A673 (cell line): ENCODE data around the gene CHAMP1. TPM values are rescaled to one million over a fixed set of nuclear protein-coding genes. Genes with fewer than 3 reads are reported as not detected.

Experiments
- BruUV-seq: library from RNA; stranded (reverse); fragments of 400-500 nt; replicated peaks from 2 replicates; lab custom pipeline; 2021; lab: Mats Ljungman, UMichigan
- CTCF ChIA-PET: fragments of 300-600 bp; sonication (Branson Sonifier 250); formaldehyde crosslinking; loops from one replicate; lab custom pipeline; 2022; ENCODE audit warnings: antibody characterized with exemption; lab: Charles Lee
- POLR2A ChIA-PET: fragments of 300-600 bp; sonication (Branson Sonifier 250); formaldehyde crosslinking; loops from one replicate; lab custom pipeline; 2022; ENCODE audit warnings: antibody characterized with exemption; ENCODE audit not compliant: low non-redundant PET; lab: Charles Lee
- DNase-seq: peaks from one replicate; pipeline ENCODE4 v3.0.0-alpha.2; 2015; ENCODE audit warnings: low spot score
- H3K27ac ChIP-seq: fragments of 200-600 bp; sonication (generic); 2 replicates; pipeline ENCODE4 v1.5.1; 2016; ENCODE audit warnings: mixed run types, low read depth, mild to moderate bottlenecking, mixed read lengths, antibody characterized with exemption, low read length; ENCODE audit not compliant: poor library complexity, severe bottlenecking
- H3K27me3 ChIP-seq: fragments of 200-600 bp; sonication (generic); replicated peaks from 2 replicates; pipeline ENCODE4 v1.6.1; 2017; ENCODE audit warnings: mixed run types, low read depth, mild to moderate bottlenecking, mixed read lengths, antibody characterized with exemption, low read length; ENCODE audit not compliant: insufficient read depth, poor library complexity
- H3K36me3 ChIP-seq: fragments of 200-600 bp; sonication (generic); 2 replicates; pipeline ENCODE4 v1.6.1; 2016; ENCODE audit warnings: mixed run types, mild to moderate bottlenecking, mixed read lengths, antibody characterized with exemption, low read length; ENCODE audit not compliant: insufficient read depth, poor library complexity, severe bottlenecking
- H3K4me1 ChIP-seq: fragments of 200-600 bp; sonication (generic); 2 replicates; pipeline ENCODE4 v1.6.1; 2017; ENCODE audit warnings: mixed run types, mild to moderate bottlenecking, mixed read lengths, antibody characterized with exemption, low read length; ENCODE audit not compliant: insufficient read depth, poor library complexity, severe bottlenecking
- H3K4me3 ChIP-seq: fragments of 200-600 bp; sonication (generic); 2 replicates; pipeline ENCODE4 v1.5.1; 2016; ENCODE audit warnings: low read depth, mixed run types, mild to moderate bottlenecking, mixed read lengths, low read length; ENCODE audit not compliant: poor library complexity, severe bottlenecking
- H3K9me3 ChIP-seq: fragments of 200-600 bp; sonication (generic); 2 replicates; pipeline ENCODE4 v1.6.1; 2016; ENCODE audit warnings: mixed run types, low read depth, mild to moderate bottlenecking, mixed read lengths, antibody characterized with exemption, low read length; ENCODE audit not compliant: poor library complexity, severe bottlenecking
- CTCF ChIP-seq: fragments of 300-800, 200-600 bp; sonication (generic); conservative IDR thresholded peaks from 2 replicates; pipeline ENCODE4 v1.5.1; 2017; ENCODE audit warnings: low read depth, mild to moderate bottlenecking, antibody characterized with exemption, low read length, moderate library complexity, mixed read lengths
- EZH2 ChIP-seq: fragments of 200-600 bp; sonication (generic); IDR thresholded peaks from 2 replicates; pipeline ENCODE4 v1.6.1; 2017; ENCODE audit warnings: borderline replicate concordance, low read depth, mild to moderate bottlenecking, mixed read lengths, antibody characterized with exemption, low read length; ENCODE audit not compliant: poor library complexity, severe bottlenecking
- intact Hi-C: fragments of 100-400 bp; cut with micrococcal nuclease; formaldehyde crosslinking; loops from one replicate; pipeline ENCODE4 v1.10.0; 2022; ENCODE audit not compliant: unreplicated experiment
- total RNA-seq: library from RNA; stranded (reverse); gene quantifications from 2 replicates; pipeline ENCODE4 v1.2.3, GENCODE V29; 2021

Gene CHAMP1
- total RNA-seq, 1 experiment from 2014 or later = 31.8 TPM

- TF ChIP-seq CTCF (no peak), EZH2 (no peak)
- BruUV-seq = no TSS peak
- Histone ChIP-seq H3K27ac (no peak overlapping the region), H3K4me3 (no peak overlapping the region), H3K27me3 (no peaks in the 10 kb centered on the region), H3K4me1 (no peaks in the 10 kb centered on the region), H3K9me3 (no peaks in the 10 kb centered on the region), H3K36me3 (peaks cover 62% of the 10 kb centered on the region)
- ChIA-PET POLR2A (no interaction called here), CTCF (no interaction called here)
- intact Hi-C loops = no loop called here
- no peak for DNase-seq
Measured at GRCh38 chr13:114324334-114324733, 10.0 kb downstream of the CHAMP1 start.

GRCh38 chr13:114325729-114326128, 11.4 kb downstream of the CHAMP1 start:
- Histone ChIP-seq H3K27me3 (no peaks in the 10 kb centered on the region), H3K4me3 (no peak overlapping the region), H3K36me3 (peaks cover 57% of the 10 kb centered on the region), H3K4me1 (no peaks in the 10 kb centered on the region), H3K9me3 (no peaks in the 10 kb centered on the region), H3K27ac (no peak overlapping the region)
- TF ChIP-seq EZH2 = no peak
- TF ChIP-seq CTCF = no peak
- no peak for DNase-seq
- intact Hi-C loops = no loop called here
- ChIA-PET CTCF (no interaction called here), POLR2A (no interaction called here)
- no TSS peak for BruUV-seq

GRCh38 chr13:114328034-114328433, 13.7 kb downstream of the CHAMP1 start:
- no TSS peak for BruUV-seq
- CTCF ChIA-PET = interaction anchor here (0.6 kb wide), 1 partner anchor 33 kb away, joined by 3 read pairs; no protein-coding TSS in a partner anchor
- peaks cover 36% of the 10 kb centered on the region for H3K36me3 ChIP-seq
- intact Hi-C loops = no loop called here
- POLR2A ChIA-PET = no interaction called here
- no peak overlapping the region for H3K4me3 ChIP-seq
- no peaks in the 10 kb centered on the region for H3K4me1 ChIP-seq
- TF ChIP-seq EZH2 = no peak
- TF ChIP-seq CTCF = no peak
- H3K9me3 ChIP-seq = no peaks in the 10 kb centered on the region
- H3K27me3 ChIP-seq = no peaks in the 10 kb centered on the region
- no peak for DNase-seq
- no peak overlapping the region for H3K27ac ChIP-seq
